AG04450 (cell line): ENCODE measurements around the gene WDR18. TPM values are rescaled to one million over a fixed set of nuclear protein-coding genes. Genes with fewer than 3 reads are reported as not detected.

Source experiments
- CTCF ChIA-PET: fragments of 300-600, 350-600 bp; formaldehyde crosslinking; extraction: SDS; loops from one replicate; lab custom pipeline; 2022; ENCODE audit warnings: antibody characterized with exemption, inconsistent platforms; lab: Charles Lee
- POLR2A ChIA-PET: fragments of 350-600 bp; formaldehyde crosslinking; extraction: SDS; loops from one replicate; lab custom pipeline; 2021; ENCODE audit warnings: antibody characterized with exemption, inconsistent platforms; lab: Yijun Ruan, JAX
- DNase-seq: peaks from one replicate; pipeline ENCODE4 v3.0.0-alpha.2; 2011; ENCODE audit warnings: low read depth, low spot score
- H3K27ac ChIP-seq: one replicate; pipeline ENCODE4 v1.5.1; 2012; ENCODE audit warnings: low read depth, low read length, control low read depth
- H3K27me3 ChIP-seq: one replicate; pipeline ENCODE4 v1.6.0; 2012; ENCODE audit warnings: low read length; ENCODE audit not compliant: control insufficient read depth, insufficient read depth
- H3K4me3 ChIP-seq: 2 replicates; pipeline ENCODE4 v1.5.1; 2011; ENCODE audit warnings: mild to moderate bottlenecking, low read depth, low read length, control low read depth
- H3K9me3 ChIP-seq: 2 replicates; pipeline ENCODE4 v1.5.1; 2012; ENCODE audit warnings: low read length; ENCODE audit not compliant: control insufficient read depth, insufficient read depth
- polyA plus RNA-seq: library from polyadenylated mRNA; depleted of rRNA; stranded (reverse); fragments of >200 nt; gene quantifications from 2 replicates; pipeline ENCODE4 v1.2.3, GENCODE V29; 2011
- TF ChIP-seq, protein P1 (sequence below): IDR thresholded peaks from 2 replicates; pipeline ENCODE4 v1.5.1; 2011; ENCODE audit warnings: low read depth, low read length, control low read depth, inconsistent platforms

The WDR18 gene
- polyA plus RNA-seq, 1 experiment = 24.5 TPM

DNA sequence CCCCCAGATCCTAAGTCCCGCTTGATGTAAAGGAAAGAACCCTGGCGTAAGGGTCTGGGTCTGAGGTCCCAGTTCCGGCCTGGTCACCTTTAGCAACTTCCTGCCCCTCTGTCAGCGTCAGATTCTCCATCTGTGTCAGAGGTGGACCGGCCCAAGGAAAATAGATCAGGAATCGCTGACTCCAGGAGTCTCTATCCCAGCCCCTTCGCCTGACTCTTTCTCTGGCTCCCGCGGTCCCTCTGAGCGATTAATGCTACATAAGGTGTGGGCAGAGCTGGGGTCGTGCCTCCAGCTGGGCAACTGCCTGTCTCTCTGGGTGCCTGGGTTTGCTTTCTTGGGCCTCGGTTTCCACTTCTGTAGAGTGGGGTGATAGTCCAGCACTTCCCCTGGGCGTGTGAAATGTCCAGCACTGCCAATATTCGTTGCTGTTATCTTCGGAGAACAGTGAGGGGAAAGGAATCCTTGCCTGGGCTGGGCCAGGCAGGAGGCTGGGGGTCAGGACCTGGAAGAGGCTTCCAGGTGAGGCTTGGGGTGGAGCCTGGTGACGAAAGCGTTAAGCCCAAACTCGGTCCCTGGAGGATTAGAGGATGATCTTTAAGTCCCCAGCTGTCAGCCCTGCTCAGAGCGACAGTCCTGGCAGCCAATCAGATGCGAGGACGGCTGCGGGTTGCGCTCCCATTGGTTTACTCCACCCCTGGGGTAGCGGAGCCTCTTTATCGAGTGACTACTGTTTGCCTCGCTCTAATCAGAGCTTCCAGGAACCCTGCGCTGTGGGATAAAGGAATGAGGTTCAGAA lies 56.5 kb downstream of the WDR18 start:
- H3K27ac ChIP-seq = peak overlapping the region; percentile 31
- H3K9me3 ChIP-seq = peaks cover 12% of the 10 kb centered on the region; the same call in 1 of the 2 replicates
- TF ChIP-seq, protein P1, sequence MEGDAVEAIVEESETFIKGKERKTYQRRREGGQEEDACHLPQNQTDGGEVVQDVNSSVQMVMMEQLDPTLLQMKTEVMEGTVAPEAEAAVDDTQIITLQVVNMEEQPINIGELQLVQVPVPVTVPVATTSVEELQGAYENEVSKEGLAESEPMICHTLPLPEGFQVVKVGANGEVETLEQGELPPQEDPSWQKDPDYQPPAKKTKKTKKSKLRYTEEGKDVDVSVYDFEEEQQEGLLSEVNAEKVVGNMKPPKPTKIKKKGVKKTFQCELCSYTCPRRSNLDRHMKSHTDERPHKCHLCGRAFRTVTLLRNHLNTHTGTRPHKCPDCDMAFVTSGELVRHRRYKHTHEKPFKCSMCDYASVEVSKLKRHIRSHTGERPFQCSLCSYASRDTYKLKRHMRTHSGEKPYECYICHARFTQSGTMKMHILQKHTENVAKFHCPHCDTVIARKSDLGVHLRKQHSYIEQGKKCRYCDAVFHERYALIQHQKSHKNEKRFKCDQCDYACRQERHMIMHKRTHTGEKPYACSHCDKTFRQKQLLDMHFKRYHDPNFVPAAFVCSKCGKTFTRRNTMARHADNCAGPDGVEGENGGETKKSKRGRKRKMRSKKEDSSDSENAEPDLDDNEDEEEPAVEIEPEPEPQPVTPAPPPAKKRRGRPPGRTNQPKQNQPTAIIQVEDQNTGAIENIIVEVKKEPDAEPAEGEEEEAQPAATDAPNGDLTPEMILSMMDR = no peak
- ChIA-PET CTCF (interaction anchor here (0.5 to 1.2 kb wide), 3 partner anchors 11 to 200 kb away, joined by 3 to 8 read pairs (median 3); no protein-coding TSS in a partner anchor), POLR2A (interaction anchor here (0.8 to 8.2 kb wide), 13 partner anchors 12 to 228 kb away, joined by 3 to 126 read pairs (median 4); partner anchors contain the start of genes CIRBP, CNN2, GPX4 and RNU6-2)
- DNase-seq = peak; percentile 90
- H3K27me3 ChIP-seq = no peaks in the 10 kb centered on the region
- peak overlapping the region; percentile 65 for H3K4me3 ChIP-seq

- Histone ChIP-seq H3K27ac (no peak overlapping the region), H3K9me3 (peaks cover 19% of the 10 kb centered on the region), H3K4me3 (peak overlapping the region; percentile 65), H3K27me3 (no peaks in the 10 kb centered on the region)
- ChIA-PET POLR2A (interaction anchor here (0.6 to 8.2 kb wide), 7 partner anchors 13 to 228 kb away, joined by 3 to 126 read pairs (median 5); partner anchors contain the start of genes CIRBP, CNN2 and GPX4), CTCF (interaction anchor here (1.2 kb wide), 1 partner anchor 200 kb away, joined by 8 read pairs; no protein-coding TSS in a partner anchor)
- no peak for DNase-seq
- TF ChIP-seq, protein P1 = no peak
These were observed 57.2 kb downstream of the WDR18 start for GRCh38 chr19:1041272-1041834.

DNA sequence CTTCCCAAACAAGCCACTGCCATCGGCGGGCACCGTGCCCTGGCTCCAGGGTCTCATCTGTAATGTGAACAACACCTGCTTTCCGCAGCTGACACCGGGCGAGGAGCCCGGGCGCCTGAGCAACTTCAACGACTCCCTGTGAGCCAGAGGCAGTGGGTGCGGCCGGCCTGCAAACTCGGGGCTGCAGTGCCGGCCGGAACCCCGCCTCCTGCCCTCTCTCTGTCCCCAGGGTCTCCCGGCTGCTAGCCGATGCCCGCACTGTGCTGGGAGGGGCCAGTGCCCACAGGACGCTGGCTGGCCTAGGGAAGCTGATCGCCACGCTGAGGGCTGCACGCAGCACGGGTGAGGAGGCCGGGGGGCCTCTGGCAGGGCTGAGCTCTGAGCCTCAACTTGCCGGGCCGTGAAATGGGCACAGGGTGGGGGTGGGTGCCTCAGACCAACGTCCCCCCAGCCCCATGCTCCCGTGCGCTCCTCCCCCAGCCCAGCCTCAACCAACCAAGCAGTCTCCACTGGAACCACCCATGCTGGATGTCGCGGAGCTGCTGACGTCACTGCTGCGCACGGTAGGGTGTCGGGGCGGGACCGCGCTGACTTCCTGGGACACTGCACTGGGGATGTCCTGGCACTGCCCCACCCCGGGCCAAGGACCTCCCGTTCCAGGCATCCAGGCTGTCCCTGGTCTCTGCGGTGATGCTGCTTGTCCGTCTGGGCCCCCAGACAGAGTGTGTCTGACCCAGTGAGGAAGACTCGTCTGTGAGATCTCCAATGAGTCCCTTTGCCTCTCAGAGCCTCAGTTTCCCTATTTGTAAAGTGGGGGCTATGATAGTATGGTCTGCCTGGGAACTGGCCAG lies 57.9 kb downstream of the WDR18 start:
- ChIA-PET POLR2A (interaction anchor here (0.6 to 8.2 kb wide), 7 partner anchors 13 to 242 kb away, joined by 3 to 126 read pairs (median 5); partner anchors contain the start of genes CIRBP, CNN2 and GPX4), CTCF (interaction anchor here (1.2 kb wide), 1 partner anchor 199 kb away, joined by 8 read pairs; no protein-coding TSS in a partner anchor)
- DNase-seq = no peak
- TF ChIP-seq, protein P1 = no peak
- H3K4me3 ChIP-seq = no peak overlapping the region
- no peak overlapping the region for H3K27ac ChIP-seq
- no peaks in the 10 kb centered on the region for H3K27me3 ChIP-seq
- H3K9me3 ChIP-seq = peaks cover 26% of the 10 kb centered on the region

- Histone ChIP-seq H3K27ac (no peak overlapping the region), H3K27me3 (no peaks in the 10 kb centered on the region), H3K4me3 (no peak overlapping the region), H3K9me3 (peaks cover 34% of the 10 kb centered on the region)
- ChIA-PET POLR2A (interaction anchor here (0.6 to 8.2 kb wide), 3 partner anchors 13 to 241 kb away, joined by 3 to 126 read pairs (median 5); partner anchors contain the start of gene CNN2), CTCF (interaction anchor here (1.5 kb wide), 1 partner anchor 70 kb away, joined by 8 read pairs; no protein-coding TSS in a partner anchor)
- TF ChIP-seq, protein P1 = no peak
- no peak for DNase-seq
These were observed 58.8 kb downstream of the WDR18 start for GRCh38 chr19:1042689-1043511.
